GM21526 (cell line): ENCODE measurements around the gene PEAK1.

ENCODE experiments used
- ATAC-seq: cut with Tn5 transposase; IDR thresholded peaks from one replicate; pipeline ENCODE4 v1.9.1; 2021; ENCODE audit warnings: moderate library complexity; ENCODE audit not compliant: unreplicated experiment, low FRiP score

Gene PEAK1

GRCh38 chr15:77419836-77420609 lies at the start of gene PEAK1:
Gene PEAK1 (minus strand): TSS chr15:77420104. CDS start chr15:77181926, 238,178 bp downstream.
- ATAC-seq: peak; percentile 81

GRCh38 chr15:77468896-77469295 lies 49.0 kb upstream of the PEAK1 start:
- ATAC-seq: no peak

- no peak for ATAC-seq
These were observed 46.6 kb upstream of the PEAK1 start for GRCh38 chr15:77466521-77466920.

- no peak for ATAC-seq
These were observed 44.4 kb upstream of the PEAK1 start for GRCh38 chr15:77464129-77464865.

- ATAC-seq: no peak
These were observed 41.6 kb upstream of the PEAK1 start for GRCh38 chr15:77461486-77461885.

- ATAC-seq: no peak
These were observed 39.1 kb upstream of the PEAK1 start for GRCh38 chr15:77459031-77459430.

- no peak for ATAC-seq
These were observed 38.0 kb upstream of the PEAK1 start for GRCh38 chr15:77457905-77458265.

- ATAC-seq: no peak
These were observed 37.4 kb upstream of the PEAK1 start for GRCh38 chr15:77457191-77457904.

GRCh38 chr15:77456746-77457145 lies 36.8 kb upstream of the PEAK1 start:
- no peak for ATAC-seq

- no peak for ATAC-seq
These were observed 35.9 kb upstream of the PEAK1 start for GRCh38 chr15:77455696-77456321.

- ATAC-seq: no peak
These were observed 35.0 kb upstream of the PEAK1 start for GRCh38 chr15:77454951-77455350.

- no peak for ATAC-seq
These were observed 34.4 kb upstream of the PEAK1 start for GRCh38 chr15:77454265-77454664.

- ATAC-seq: no peak
These were observed 27.0 kb upstream of the PEAK1 start for GRCh38 chr15:77446840-77447390.

GRCh38 chr15:77440378-77440999 lies 20.6 kb upstream of the PEAK1 start:
- ATAC-seq: peak; percentile 77

GRCh38 chr15:77437264-77437663 lies 17.4 kb upstream of the PEAK1 start:
- no peak for ATAC-seq

- no peak for ATAC-seq
These were observed 16.9 kb upstream of the PEAK1 start for GRCh38 chr15:77436822-77437221.

GRCh38 chr15:77430652-77431051 lies 10.7 kb upstream of the PEAK1 start:
- no peak for ATAC-seq

- no peak for ATAC-seq
These were observed 10.3 kb upstream of the PEAK1 start for GRCh38 chr15:77430213-77430612.

GRCh38 chr15:77426871-77427270 lies 7.0 kb upstream of the PEAK1 start:
- ATAC-seq: no peak

GRCh38 chr15:77426377-77426776 lies 6.5 kb upstream of the PEAK1 start:
- no peak for ATAC-seq
